Measurements from ENCODE around the gene KRTAP15-1. TPM values are rescaled to one million over a fixed set of nuclear protein-coding genes. Genes with fewer than 3 reads are reported as not detected.

The KRTAP15-1 gene
- total RNA-seq, 1 experiment from 2014 or later: not detected

GRCh38 chr21:30408782-30409494 is 31.1 kb upstream of the KRTAP15-1 start:
- no peaks in the 10 kb centered on the region for H3K4me1 ChIP-seq (ENCODE audit: insufficient read depth, low read length, poor library complexity, severe bottlenecking)
- TF ChIP-seq EZH2 (IDR thresholded peaks at IDR 0.05; ENCODE audit: borderline replicate concordance, low read depth, low read length, poor library complexity, severe bottlenecking) (no peak), CTCF (conservative IDR thresholded peaks at IDR 0.05; ENCODE audit: low read depth, low read length) (peak; percentile 84)
- H3K27ac ChIP-seq (ENCODE audit: low read depth, low read length, poor library complexity, severe bottlenecking): no peak overlapping the region
- intact Hi-C loops (cut with micrococcal nuclease; ENCODE audit: unreplicated experiment): loop anchor here (5.0 kb wide), 1 partner anchor 67 kb away; no protein-coding TSS in a partner anchor
- ChIA-PET POLR2A (ENCODE audit: low non-redundant PET) (no interaction called here), CTCF (interaction anchor here (0.6 to 0.8 kb wide), 2 partner anchors 25 to 1813 kb away, joined by 3 to 6 read pairs; no protein-coding TSS in a partner anchor)
- no peaks in the 10 kb centered on the region for H3K9me3 ChIP-seq (ENCODE audit: low read depth, low read length, poor library complexity, severe bottlenecking)
- BruUV-seq (replicated peaks): no TSS peak
- peak; percentile 91 for DNase-seq (ENCODE audit: low spot score)
- no peaks in the 10 kb centered on the region for H3K27me3 ChIP-seq (replicated peaks; ENCODE audit: insufficient read depth, low read depth, low read length, poor library complexity)
- H3K36me3 ChIP-seq (ENCODE audit: insufficient read depth, low read length, poor library complexity, severe bottlenecking): no peaks in the 10 kb centered on the region
- H3K4me3 ChIP-seq (ENCODE audit: low read depth, low read length, poor library complexity, severe bottlenecking): no peak overlapping the region

GRCh38 chr21:30415993-30416392 is 24.1 kb upstream of the KRTAP15-1 start:
- H3K27ac ChIP-seq (ENCODE audit: low read depth, low read length, poor library complexity, severe bottlenecking): no peak overlapping the region
- CTCF ChIA-PET: no interaction called here
- H3K36me3 ChIP-seq (ENCODE audit: insufficient read depth, low read length, poor library complexity, severe bottlenecking): no peaks in the 10 kb centered on the region
- no peak for DNase-seq (ENCODE audit: low spot score)
- H3K9me3 ChIP-seq (ENCODE audit: low read depth, low read length, poor library complexity, severe bottlenecking): peaks cover 8% of the 10 kb centered on the region
- peaks cover 6% of the 10 kb centered on the region for H3K27me3 ChIP-seq (replicated peaks; ENCODE audit: insufficient read depth, low read depth, low read length, poor library complexity)
- H3K4me1 ChIP-seq (ENCODE audit: insufficient read depth, low read length, poor library complexity, severe bottlenecking): no peaks in the 10 kb centered on the region
- intact Hi-C loops (cut with micrococcal nuclease; ENCODE audit: unreplicated experiment): no loop called here
- POLR2A ChIA-PET (ENCODE audit: low non-redundant PET): no interaction called here
- H3K4me3 ChIP-seq (ENCODE audit: low read depth, low read length, poor library complexity, severe bottlenecking): no peak overlapping the region
- TF ChIP-seq EZH2 (IDR thresholded peaks at IDR 0.05; ENCODE audit: borderline replicate concordance, low read depth, low read length, poor library complexity, severe bottlenecking) (no peak), CTCF (conservative IDR thresholded peaks at IDR 0.05; ENCODE audit: low read depth, low read length) (no peak)
- BruUV-seq (replicated peaks): no TSS peak

DNA sequence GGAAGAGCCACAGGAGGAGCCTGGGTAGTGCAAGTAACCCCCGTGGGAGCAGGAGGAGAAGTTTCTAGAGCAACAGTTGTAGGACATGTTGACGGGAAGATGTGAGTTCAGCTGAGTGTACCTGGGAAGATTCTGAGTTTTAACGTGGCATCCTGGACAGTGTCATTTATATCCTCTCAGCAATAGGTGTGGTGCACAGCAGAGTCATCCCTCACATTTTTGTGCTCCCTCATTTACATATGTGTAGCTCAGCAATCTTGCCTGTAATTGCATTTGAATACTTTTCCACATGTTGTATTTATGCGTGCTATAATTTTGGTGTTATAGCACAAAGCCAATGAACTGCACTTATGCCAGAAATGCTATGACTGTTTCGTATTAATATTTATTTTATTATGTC is 14.2 kb upstream of the KRTAP15-1 start, which contains the start of gene KRTAP13-3:
KRTAP13-3 (minus strand) TSS at position 101 of the 400 bp plus-strand sequence; CDS start at position 87, 14 bp downstream.
- ChIA-PET CTCF (no interaction called here), POLR2A (ENCODE audit: low non-redundant PET) (no interaction called here)
- Histone ChIP-seq H3K27ac (ENCODE audit: low read depth, low read length, poor library complexity, severe bottlenecking) (no peak within 1 kb of the TSS), H3K9me3 (ENCODE audit: low read depth, low read length, poor library complexity, severe bottlenecking) (no peaks in the 10 kb centered on the region), H3K27me3 (replicated peaks; ENCODE audit: insufficient read depth, low read depth, low read length, poor library complexity) (peaks cover 18% of the 10 kb centered on the region), H3K36me3 (ENCODE audit: insufficient read depth, low read length, poor library complexity, severe bottlenecking) (no peaks in the 10 kb centered on the region), H3K4me3 (ENCODE audit: low read depth, low read length, poor library complexity, severe bottlenecking) (no peak within 1 kb of the TSS), H3K4me1 (ENCODE audit: insufficient read depth, low read length, poor library complexity, severe bottlenecking) (no peaks in the 10 kb centered on the region)
- TF ChIP-seq EZH2 (IDR thresholded peaks at IDR 0.05; ENCODE audit: borderline replicate concordance, low read depth, low read length, poor library complexity, severe bottlenecking) (no peak), CTCF (conservative IDR thresholded peaks at IDR 0.05; ENCODE audit: low read depth, low read length) (no peak)
- no TSS peak for BruUV-seq (replicated peaks)
- intact Hi-C loops (cut with micrococcal nuclease; ENCODE audit: unreplicated experiment): no loop called here
- DNase-seq (ENCODE audit: low spot score): no peak

All from A673 (cell line).